GM12874 (cell line): ENCODE results near the gene PPP1R9B.
A peak's percentile ranks its signal among the peaks of the same experiment; 100 is the strongest.

Experiments used
- CTCF ChIP-seq: IDR thresholded peaks from 2 replicates; pipeline ENCODE4 v1.5.1; 2011; ENCODE audit warnings: low read depth, mild to moderate bottlenecking, control low read depth, low read length, moderate library complexity; ENCODE audit not compliant: insufficient read depth

The PPP1R9B gene

GRCh38 chr17:50118828-50119218, 31.7 kb downstream of the PPP1R9B start:
- no peak for TF ChIP-seq CTCF

- no peak for TF ChIP-seq CTCF
Observed at GRCh38 chr17:50118076-50118827, 32.2 kb downstream of the PPP1R9B start.

GRCh38 chr17:50117202-50118051, 33.0 kb downstream of the PPP1R9B start:
- peak; percentile 74 for TF ChIP-seq CTCF

- no peak for TF ChIP-seq CTCF
Observed at GRCh38 chr17:50115756-50116155, 34.7 kb downstream of the PPP1R9B start.

GRCh38 chr17:50114849-50115357, 35.6 kb downstream of the PPP1R9B start:
- peak; percentile 82 for TF ChIP-seq CTCF

- no peak for TF ChIP-seq CTCF
Observed at GRCh38 chr17:50114401-50114800, 36.1 kb downstream of the PPP1R9B start.

- TF ChIP-seq CTCF = no peak
Observed at GRCh38 chr17:50113624-50114320, 36.7 kb downstream of the PPP1R9B start.
